GM12872 (cell line): Measurements from ENCODE around the gene CDH22.

Source experiments
- CTCF ChIP-seq: IDR thresholded peaks from 3 replicates; pipeline ENCODE4 v1.5.1; 2011; ENCODE audit warnings: low read depth, mild to moderate bottlenecking, low read length, moderate library complexity; ENCODE audit not compliant: insufficient read depth

Gene CDH22

GRCh38 chr20:46332373-46333160 lies 24.3 kb upstream of the CDH22 start:
- no peak for TF ChIP-seq CTCF

- no peak for TF ChIP-seq CTCF
Measured at GRCh38 chr20:46331611-46332361, 23.5 kb upstream of the CDH22 start.

- TF ChIP-seq CTCF: no peak
Measured at GRCh38 chr20:46330831-46331371, 22.6 kb upstream of the CDH22 start.

GRCh38 chr20:46330072-46330763 lies 21.9 kb upstream of the CDH22 start:
- TF ChIP-seq CTCF: no peak

GRCh38 chr20:46328200-46328882 lies 20.0 kb upstream of the CDH22 start:
- TF ChIP-seq CTCF: no peak

GRCh38 chr20:46327557-46327956 lies 19.3 kb upstream of the CDH22 start:
- TF ChIP-seq CTCF: no peak
